Endothelial cell of umbilical vein (primary cell): ENCODE measurements around the gene HUNK. TPM values are rescaled to one million over a fixed set of nuclear protein-coding genes. Genes with fewer than 3 reads are reported as not detected.

Experiments used
- BruUV-seq: library from RNA; stranded (reverse); fragments of 400-500 nt; replicated peaks from 2 replicates; lab custom pipeline; 2021; lab: Mats Ljungman, UMichigan
- CTCF ChIA-PET: fragments of 300-600, 350-600 bp; sonication (Branson Sonifier 250); formaldehyde crosslinking; loops from one replicate; lab custom pipeline; 2021; ENCODE audit warnings: antibody characterized with exemption, inconsistent platforms; lab: Charles Lee
- POLR2A ChIA-PET: fragments of 300-600, 350-600 bp; sonication (Branson Sonifier 250); formaldehyde crosslinking; loops from one replicate; lab custom pipeline; 2021; ENCODE audit warnings: antibody characterized with exemption, inconsistent platforms; lab: Charles Lee
- DNase-seq: peaks from one replicate; pipeline ENCODE4 v3.0.0-alpha.2; 2011; ENCODE audit warnings: low read depth, low spot score
- FAIRE-seq: peaks from 2 replicates; lab custom pipeline; 2011; peaks lifted over from hg19 to GRCh38; lab: Jason Lieb, UNC
- H2AFZ ChIP-seq: 2 replicates; pipeline ENCODE4 v1.6.0; 2012; ENCODE audit warnings: low read depth, low read length, control low read depth, inconsistent platforms
- H3K27ac ChIP-seq: 2 replicates; pipeline ENCODE4 v1.5.1; 2011; ENCODE audit warnings: low read depth, mild to moderate bottlenecking, control low read depth, low read length, moderate library complexity; ENCODE audit not compliant: insufficient read depth
- H3K27me3 ChIP-seq, 2 experiments: 2 replicates each; pipeline versions ENCODE4 v1.6.0 to v1.6.1; 2011; ENCODE audit warnings: low read length in 2 of 2, mixed read lengths in 1 of 2; ENCODE audit not compliant: control insufficient read depth in 2 of 2, insufficient read depth in 2 of 2
- H3K36me3 ChIP-seq, 2 experiments: 2 replicates in 1 of 2; 3 replicates in 1 of 2; pipeline ENCODE4 v1.5.1; 2011; ENCODE audit warnings: low read length in 2 of 2, mild to moderate bottlenecking in 1 of 2, moderate library complexity in 1 of 2; ENCODE audit not compliant: control insufficient read depth in 2 of 2, insufficient read depth in 2 of 2; ENCODE audit errors: extremely low read depth in 1 of 2
- H3K4me1 ChIP-seq: 3 replicates; pipeline ENCODE4 v1.5.1; 2011; ENCODE audit warnings: mild to moderate bottlenecking, low read length; ENCODE audit not compliant: control insufficient read depth, insufficient read depth; ENCODE audit errors: extremely low read depth
- H3K4me2 ChIP-seq: 2 replicates; pipeline ENCODE4 v1.6.1; 2011; ENCODE audit warnings: low read length, control low read depth, mixed read lengths; ENCODE audit not compliant: insufficient read depth
- H3K4me3 ChIP-seq, 3 experiments: fragments of 200-600 bp in 1 of 3; sonication (generic), shearing (Covaris generic) in 1 of 3; replicated peaks in 1 of 3; 2 replicates each; pipeline ENCODE4 v1.5.1; 2011 to 2016; ENCODE audit warnings: control low read depth in 3 of 3, low read length in 3 of 3, mild to moderate bottlenecking in 2 of 3, inconsistent platforms in 1 of 3, low read depth in 1 of 3, moderate library complexity in 1 of 3; ENCODE audit not compliant: insufficient read depth in 1 of 3
- H3K79me2 ChIP-seq: 2 replicates; pipeline ENCODE4 v1.6.0; 2012; ENCODE audit warnings: low read length, inconsistent platforms; ENCODE audit not compliant: control insufficient read depth, insufficient read depth
- H3K9ac ChIP-seq: replicated peaks from 2 replicates; pipeline ENCODE3; 2011; ENCODE audit warnings: low read length, control low read depth; ENCODE audit not compliant: insufficient read depth; ENCODE audit errors: extremely low read depth
- H3K9me1 ChIP-seq: replicated peaks from 3 replicates; pipeline ENCODE4 v1.6.0; 2011; ENCODE audit warnings: mild to moderate bottlenecking, low read length; ENCODE audit not compliant: control insufficient read depth, insufficient read depth; ENCODE audit errors: extremely low read depth
- H3K9me3 ChIP-seq: replicated peaks from 2 replicates; pipeline ENCODE4 v1.5.1; 2012; ENCODE audit warnings: low read length, inconsistent platforms; ENCODE audit not compliant: control insufficient read depth, insufficient read depth
- H4K20me1 ChIP-seq: replicated peaks from 2 replicates; pipeline ENCODE3; 2011; ENCODE audit warnings: mild to moderate bottlenecking, low read length; ENCODE audit not compliant: control insufficient read depth, insufficient read depth; ENCODE audit errors: extremely low read depth
- CTCF ChIP-seq, 2 donors: IDR thresholded peaks; 1 replicate in 1 of 2; 2 replicates in 1 of 2; pipeline ENCODE4 v1.5.1; 2011; ENCODE audit warnings: low read length in 2 of 2, mild to moderate bottlenecking in 2 of 2, moderate library complexity in 2 of 2, control low read depth in 1 of 2, inconsistent platforms in 1 of 2, low read depth in 1 of 2; ENCODE audit not compliant: insufficient read depth in 1 of 2; ENCODE audit errors: extremely low read depth in 1 of 2
- EZH2 ChIP-seq: IDR thresholded peaks from 2 replicates; pipeline ENCODE4 v1.6.1; 2012; ENCODE audit warnings: borderline replicate concordance, low read depth, mild to moderate bottlenecking, moderate library complexity, low read length, inconsistent platforms; ENCODE audit not compliant: severe bottlenecking
- FOS ChIP-seq: IDR thresholded peaks from 2 replicates; pipeline ENCODE4 v1.6.1; 2011; ENCODE audit warnings: mild to moderate bottlenecking, low read length, moderate library complexity, borderline replicate concordance; ENCODE audit not compliant: insufficient read depth
- GATA2 ChIP-seq: IDR thresholded peaks from 2 replicates; pipeline ENCODE4 v1.7.0; 2011; ENCODE audit warnings: low read depth, mild to moderate bottlenecking, moderate library complexity, mixed read lengths, low read length; ENCODE audit not compliant: insufficient read length, insufficient read depth
- JUN ChIP-seq: IDR thresholded peaks from 2 replicates; pipeline ENCODE4 v1.6.1; 2011; ENCODE audit warnings: borderline replicate concordance, low read depth; ENCODE audit not compliant: insufficient read length, insufficient read depth
- MAX ChIP-seq: IDR thresholded peaks from 2 replicates; pipeline ENCODE4 v1.6.1; 2011; ENCODE audit not compliant: insufficient read depth, insufficient read length
- MYC ChIP-seq: IDR thresholded peaks from one replicate; pipeline ENCODE4 v1.6.1; 2011; ENCODE audit warnings: mild to moderate bottlenecking, low read depth, low read length
- POLR2A ChIP-seq: IDR thresholded peaks from 2 replicates; pipeline ENCODE4 v1.6.1; 2012; ENCODE audit warnings: low read depth, mild to moderate bottlenecking, control low read depth, low read length
- POLR2AphosphoS5 ChIP-seq: IDR thresholded peaks from 2 replicates; pipeline ENCODE4 v1.6.1; 2012; ENCODE audit warnings: low read depth, mild to moderate bottlenecking, control low read depth, low read length, moderate library complexity; ENCODE audit not compliant: insufficient read depth
- dilution Hi-C: fragments of 300-500 bp; cut with MboI; formaldehyde crosslinking; loops from one replicate; pipeline ENCODE4 v1.15.0; 2019; ENCODE audit warnings: low sequenced_read_pairs; ENCODE audit not compliant: extremely low pct_ligation_motif_present
- intact Hi-C: fragments of 100-400 bp; cut with micrococcal nuclease; formaldehyde crosslinking; loops from one replicate; pipeline ENCODE4 v1.10.0; 2022
- polyA plus RNA-seq, 4 experiments: library from polyadenylated mRNA; depleted of rRNA in 3 of 4; stranded (reverse) in 3 of 4; unstranded in 1 of 4; fragments of >200 nt; gene quantifications; 2 replicates each; pipeline versions ENCODE4 v1.2.1 to v1.2.3, GENCODE V29; 2011 to 2012; ENCODE audit warnings: missing spikeins in 1 of 4
- total RNA-seq: library from RNA; stranded (reverse); gene quantifications from 2 replicates; pipeline ENCODE4 v1.2.3, GENCODE V29; 2021

HUNK gene
- total and polyA plus RNA-seq, 2 donors (not counting 3 experiments of a cell fraction or from before 2014, with no cell fraction given) = not detected

GRCh38 chr21:31898933-31899630 is 26.3 kb downstream of the HUNK start:
- no peak overlapping the region for H3K4me3 ChIP-seq
- H3K36me3 ChIP-seq = no peaks in the 10 kb centered on the region
- TF ChIP-seq MYC (no peak), CTCF (IDR thresholded peaks at IDR 0.05; ENCODE audit: extremely low read depth in 1 of 2, insufficient read depth in 1 of 2, low read depth in 1 of 2, low read length in 2 of 2) (no peak), POLR2A (no peak), POLR2AphosphoS5 (no peak), EZH2 (no peak), GATA2 (no peak), JUN (no peak), FOS (no peak), MAX (no peak)
- BruUV-seq = no TSS peak
- dilution Hi-C loops = no loop called here
- H4K20me1 ChIP-seq = no peaks in the 10 kb centered on the region
- FAIRE-seq (no peak), DNase-seq (no peak)
- H3K4me1 ChIP-seq = no peaks in the 10 kb centered on the region
- no peak overlapping the region for H2AFZ ChIP-seq
- ChIA-PET POLR2A (no interaction called here), CTCF (no interaction called here)
- H3K9me1 ChIP-seq = no peaks in the 10 kb centered on the region
- no peaks in the 10 kb centered on the region for H3K9me3 ChIP-seq
- no peak overlapping the region for H3K9ac ChIP-seq
- H3K79me2 ChIP-seq = no peaks in the 10 kb centered on the region
- H3K27me3 ChIP-seq = no peaks in the 10 kb centered on the region
- no peak overlapping the region for H3K4me2 ChIP-seq
- H3K27ac ChIP-seq = no peak overlapping the region
- intact Hi-C loops = no loop called here
